ENCODE results near the gene MMD.

Gene MMD

GRCh38 chr17:55354010-55354409 is 67.6 kb downstream of the MMD start:
- no peak for DNase-seq (ENCODE audit: low read depth in 2 of 2, low spot score in 1 of 2)

GRCh38 chr17:55351226-55351625 is 70.4 kb downstream of the MMD start:
- no peak for DNase-seq (ENCODE audit: low read depth in 2 of 2, low spot score in 1 of 2)

- no peak for DNase-seq (ENCODE audit: low read depth in 2 of 2, low spot score in 1 of 2)
Measured at GRCh38 chr17:55350825-55351205, 70.8 kb downstream of the MMD start.

- DNase-seq (ENCODE audit: low read depth in 2 of 2, low spot score in 1 of 2): no peak
Measured at GRCh38 chr17:55348749-55349354, 72.8 kb downstream of the MMD start.

- DNase-seq (ENCODE audit: low read depth in 2 of 2, low spot score in 1 of 2): no peak
Measured at GRCh38 chr17:55347341-55347740, 74.3 kb downstream of the MMD start.

GRCh38 chr17:55346658-55347057 is 75.0 kb downstream of the MMD start:
- no peak for DNase-seq (ENCODE audit: low read depth in 2 of 2, low spot score in 1 of 2)

GRCh38 chr17:55345132-55345531 is 76.5 kb downstream of the MMD start:
- no peak for DNase-seq (ENCODE audit: low read depth in 2 of 2, low spot score in 1 of 2)

GRCh38 chr17:55344514-55344997 is 77.1 kb downstream of the MMD start:
- no peak for DNase-seq (ENCODE audit: low read depth in 2 of 2, low spot score in 1 of 2)

GRCh38 chr17:55343900-55344513 is 77.6 kb downstream of the MMD start:
- no peak for DNase-seq (ENCODE audit: low read depth in 2 of 2, low spot score in 1 of 2)

GRCh38 chr17:55342800-55343585 is 78.6 kb downstream of the MMD start:
- DNase-seq (ENCODE audit: low read depth in 2 of 2, low spot score in 1 of 2): no peak
